ENCODE measurements around the gene NATD1.
"Not testable (repeated sequence)": the region's sequence is repeated elsewhere in the genome, so short reads cannot be mapped to it uniquely, and the experiment has no call there.

NATD1 gene

DNA sequence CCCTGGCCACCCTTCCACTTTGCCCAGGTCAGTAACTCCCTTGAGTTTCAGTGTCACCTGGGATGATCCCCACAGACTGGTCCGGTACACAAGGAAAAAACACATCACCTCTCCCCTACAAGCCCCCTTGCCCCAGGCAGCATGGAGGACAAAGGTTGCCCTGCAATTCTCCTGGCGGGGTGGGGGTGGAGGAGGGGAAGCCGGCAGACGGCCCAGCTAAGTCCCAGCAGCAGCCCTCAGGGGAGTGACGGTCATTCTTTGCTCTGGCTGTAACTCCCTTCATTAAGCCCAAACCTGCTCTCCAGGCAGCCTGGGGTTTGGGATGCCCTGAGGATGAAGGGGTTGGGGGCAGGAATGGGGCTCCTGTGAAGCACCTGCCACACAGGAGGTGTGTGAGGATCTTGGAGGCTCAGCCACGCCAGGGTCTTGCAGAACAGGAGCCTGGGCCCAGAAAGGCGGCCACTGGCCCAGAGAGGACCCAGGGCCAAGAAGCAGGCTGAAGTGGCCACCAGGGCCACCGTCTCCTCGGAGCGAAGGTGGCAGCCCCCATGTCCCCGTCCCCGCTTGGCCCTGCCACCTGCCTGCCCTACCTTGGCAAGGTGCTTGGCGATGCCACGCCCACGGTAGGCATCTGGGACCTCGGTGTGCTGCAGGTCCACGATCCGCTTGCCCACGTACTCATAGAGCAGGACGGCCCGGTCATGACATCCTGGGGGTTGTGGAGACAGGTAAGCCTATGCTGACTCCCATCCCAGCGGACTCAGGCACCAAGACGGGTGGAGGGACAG is 9.5 kb downstream of the NATD1 start:
- no peak for DNase-seq

DNA sequence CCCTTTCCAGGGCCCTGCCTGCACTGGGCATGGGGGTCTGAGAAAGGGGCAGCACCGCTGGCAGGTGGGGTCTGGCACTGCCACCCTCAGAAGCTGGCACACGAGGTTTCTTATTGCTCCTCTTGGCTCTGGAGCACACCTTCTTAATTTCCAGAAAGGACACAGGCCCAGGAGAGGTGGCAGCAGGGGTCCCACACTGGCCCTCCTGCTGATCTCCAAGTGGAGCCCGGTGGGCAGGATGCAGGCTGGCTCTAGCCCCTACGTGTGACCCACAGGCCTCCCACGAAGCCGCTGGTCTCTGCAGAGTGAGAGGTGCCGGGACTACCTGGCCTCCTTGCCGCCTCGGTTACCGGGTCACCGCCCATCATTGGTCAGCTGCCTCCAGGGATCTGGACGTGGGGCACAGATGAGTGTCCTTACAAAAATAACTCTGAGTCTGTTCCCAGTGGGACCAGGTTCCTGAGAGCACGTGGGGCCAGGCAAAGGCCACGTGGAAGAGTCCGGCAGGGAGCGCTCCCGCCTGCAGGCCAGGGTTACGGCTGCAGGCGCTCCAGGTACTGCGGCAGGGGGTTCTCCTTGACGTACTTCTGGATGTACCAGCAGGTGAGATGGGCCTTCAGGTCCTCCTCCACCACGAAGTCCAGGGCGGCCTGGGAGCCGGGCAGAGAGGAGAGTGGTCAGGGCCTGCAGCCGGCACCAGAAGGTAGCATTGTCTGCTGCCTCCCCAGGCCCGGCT is 10.3 kb downstream of the NATD1 start:
- no peak for DNase-seq

DNA sequence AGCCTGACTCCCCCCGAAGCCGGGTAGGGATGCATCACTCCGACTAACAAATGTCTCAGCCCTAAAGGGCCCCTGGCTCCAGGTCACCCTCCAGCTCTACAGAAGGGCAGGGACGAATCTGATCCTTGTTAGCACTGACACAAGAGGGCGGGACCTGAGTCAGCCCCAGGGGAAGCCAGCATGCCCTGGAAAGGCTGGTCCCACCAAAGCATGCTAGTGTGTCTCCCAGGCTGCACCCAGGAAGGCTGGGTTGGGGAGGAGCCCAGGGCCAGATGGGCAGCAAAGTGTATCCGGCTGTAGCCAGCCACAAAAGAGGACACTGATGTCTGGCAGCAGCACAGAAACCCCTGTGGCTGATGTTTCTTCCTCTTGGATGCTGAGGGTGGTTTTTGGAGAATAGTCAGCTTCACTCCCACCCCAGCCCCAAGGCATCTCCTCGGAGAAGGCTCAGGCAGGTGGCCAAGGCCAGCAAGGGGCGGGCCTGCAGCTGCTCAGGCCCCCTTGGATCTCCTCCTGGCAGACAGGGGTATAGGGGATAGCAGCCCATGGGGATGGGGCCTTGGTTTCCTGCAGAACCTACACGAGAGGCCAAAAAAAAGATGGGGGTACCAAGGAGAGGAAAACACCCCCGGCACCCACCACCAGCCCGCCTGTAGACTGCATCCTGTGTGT is 11.0 kb downstream of the NATD1 start:
- DNase-seq, result no peak

DNA sequence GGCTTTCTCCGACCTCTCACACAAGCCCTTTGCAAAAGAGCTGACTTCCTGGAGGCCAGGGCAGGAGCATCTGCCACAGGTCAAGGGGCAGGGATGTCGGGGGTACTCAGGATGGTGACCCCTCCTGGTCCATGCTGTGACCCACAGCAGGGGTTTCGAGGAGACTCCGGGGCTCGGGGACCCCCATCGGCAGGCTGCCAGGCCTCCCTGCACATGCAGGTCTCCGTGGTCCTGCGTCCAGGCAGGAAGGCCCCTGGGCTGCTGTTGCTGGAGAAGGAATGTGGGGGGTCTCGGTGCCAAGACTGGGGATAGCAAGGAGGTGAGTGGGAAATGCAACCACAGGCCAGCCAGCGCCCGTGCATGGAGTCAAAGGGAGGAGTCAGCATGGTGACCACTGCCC is 11.6 kb downstream of the NATD1 start:
- no peak for DNase-seq

DNA sequence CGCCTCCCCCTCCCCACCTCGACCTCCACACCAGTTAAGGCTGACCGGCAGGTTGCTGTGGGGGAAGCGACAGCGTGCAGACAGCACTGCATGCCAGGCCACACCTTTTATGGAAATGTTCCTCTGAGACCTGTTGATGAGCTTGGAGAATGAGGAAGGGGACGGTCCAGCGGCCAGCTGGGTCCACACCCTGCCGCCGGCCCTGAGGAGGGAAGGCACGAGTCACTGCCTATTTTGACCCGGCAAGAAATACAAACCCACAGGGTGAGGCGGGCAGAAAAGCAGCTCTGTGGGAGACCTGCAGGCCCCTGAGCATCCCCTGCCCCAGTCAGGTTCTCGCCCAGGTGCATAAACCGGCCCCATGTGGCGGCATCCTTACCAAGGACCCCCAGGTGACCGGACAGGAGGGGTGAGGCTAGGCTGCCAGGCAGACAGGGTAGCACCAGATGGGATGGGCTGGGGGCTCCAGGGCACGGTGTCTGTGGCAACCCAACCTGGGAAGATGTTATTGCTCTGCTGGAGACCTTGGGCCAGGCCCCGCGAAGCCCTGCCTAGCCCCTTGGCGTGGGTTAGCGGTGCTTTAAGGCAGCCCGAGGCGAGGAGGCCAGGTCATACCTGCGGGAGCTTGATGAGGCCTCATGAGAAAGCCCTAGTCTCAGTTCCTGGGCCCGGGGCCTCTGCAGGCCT is 12.7 kb downstream of the NATD1 start:
- no peak for DNase-seq

DNA sequence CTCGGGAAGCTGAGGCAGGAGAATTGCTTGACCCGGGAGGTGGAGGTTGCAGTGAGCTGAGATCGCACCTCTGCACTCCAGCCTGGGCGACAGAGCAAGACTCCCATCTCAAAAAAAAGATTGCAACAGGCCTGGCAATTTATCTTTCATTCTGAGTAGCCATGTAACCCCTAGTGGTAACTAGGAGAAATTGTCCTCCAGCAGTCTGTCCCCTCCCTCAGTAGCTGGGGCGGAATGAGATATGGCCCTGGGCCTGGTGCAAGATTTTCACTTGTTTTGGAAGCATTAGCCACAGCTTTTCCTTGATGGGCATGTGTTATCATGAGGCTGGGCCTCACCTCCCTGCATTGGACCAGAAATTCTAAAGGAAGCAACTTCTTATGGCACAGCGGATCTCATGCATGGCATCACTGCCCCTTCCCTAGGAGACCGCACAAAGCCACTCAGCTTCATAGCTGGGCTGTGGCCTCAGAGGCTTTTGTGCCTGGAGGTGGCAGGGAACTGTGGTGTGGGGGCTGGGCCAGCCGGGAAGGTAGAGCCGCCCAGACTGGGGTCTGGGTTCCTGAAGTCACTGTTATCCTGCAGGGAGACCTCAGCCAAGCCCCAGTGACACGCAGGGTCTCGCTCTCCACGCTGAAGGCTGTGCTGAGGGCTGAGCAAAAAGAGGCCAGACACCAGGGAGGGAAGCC is 13.4 kb downstream of the NATD1 start:
- no peak for DNase-seq

DNA sequence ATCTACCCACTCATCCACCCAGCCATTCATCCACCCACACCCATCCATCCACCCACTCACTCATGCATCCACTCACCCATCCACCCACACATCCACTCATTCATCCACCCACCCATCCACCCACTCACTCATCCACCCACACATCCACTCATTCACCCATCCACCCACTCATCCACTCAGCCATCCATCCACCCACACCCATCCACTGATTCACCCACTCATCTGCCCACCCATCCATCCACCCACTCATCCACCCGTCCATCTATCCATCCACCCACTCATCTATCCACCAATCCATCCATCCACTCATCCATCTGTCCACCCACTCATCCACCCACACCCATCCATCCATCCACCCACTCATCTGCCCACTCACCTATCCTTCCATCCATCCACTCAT is 17.3 kb downstream of the NATD1 start:
- no peak for DNase-seq

DNA sequence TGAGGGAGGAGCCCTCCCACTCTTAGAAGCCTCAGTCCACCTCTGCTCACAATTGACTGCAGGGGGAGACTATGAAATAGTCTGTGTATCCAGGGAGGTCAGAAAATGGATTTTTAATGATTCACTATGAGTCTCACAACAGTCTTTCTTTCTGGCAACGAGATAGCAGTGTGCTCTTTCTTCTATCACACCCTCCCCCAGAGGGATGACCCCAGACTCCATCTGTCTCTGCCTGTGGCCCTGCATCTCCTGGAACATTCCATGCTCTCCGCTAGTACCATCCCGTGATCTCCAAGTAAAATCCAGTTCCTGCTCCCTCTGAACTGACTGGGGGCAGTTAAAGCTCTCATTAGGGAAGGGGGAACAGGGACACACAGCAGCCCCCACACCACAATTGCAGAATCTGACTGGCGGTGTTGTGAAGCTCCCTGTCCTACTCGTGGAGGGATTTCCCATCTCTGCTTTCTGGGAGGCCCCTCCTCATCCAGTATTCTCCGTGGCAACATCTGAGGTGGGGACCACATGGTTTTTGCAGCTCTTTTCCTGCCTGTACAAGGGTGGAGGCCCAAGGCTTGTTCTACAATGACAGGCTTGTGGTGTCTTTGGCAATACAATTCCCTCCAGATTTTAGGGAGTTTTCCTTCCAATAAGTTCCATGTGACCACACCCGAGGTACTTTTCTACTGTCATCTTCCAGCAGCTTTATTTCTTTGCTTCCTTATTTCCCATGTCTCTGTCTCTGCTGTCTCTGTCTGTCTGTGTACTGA is 19.4 kb downstream of the NATD1 start:
- DNase-seq, result no peak

DNA sequence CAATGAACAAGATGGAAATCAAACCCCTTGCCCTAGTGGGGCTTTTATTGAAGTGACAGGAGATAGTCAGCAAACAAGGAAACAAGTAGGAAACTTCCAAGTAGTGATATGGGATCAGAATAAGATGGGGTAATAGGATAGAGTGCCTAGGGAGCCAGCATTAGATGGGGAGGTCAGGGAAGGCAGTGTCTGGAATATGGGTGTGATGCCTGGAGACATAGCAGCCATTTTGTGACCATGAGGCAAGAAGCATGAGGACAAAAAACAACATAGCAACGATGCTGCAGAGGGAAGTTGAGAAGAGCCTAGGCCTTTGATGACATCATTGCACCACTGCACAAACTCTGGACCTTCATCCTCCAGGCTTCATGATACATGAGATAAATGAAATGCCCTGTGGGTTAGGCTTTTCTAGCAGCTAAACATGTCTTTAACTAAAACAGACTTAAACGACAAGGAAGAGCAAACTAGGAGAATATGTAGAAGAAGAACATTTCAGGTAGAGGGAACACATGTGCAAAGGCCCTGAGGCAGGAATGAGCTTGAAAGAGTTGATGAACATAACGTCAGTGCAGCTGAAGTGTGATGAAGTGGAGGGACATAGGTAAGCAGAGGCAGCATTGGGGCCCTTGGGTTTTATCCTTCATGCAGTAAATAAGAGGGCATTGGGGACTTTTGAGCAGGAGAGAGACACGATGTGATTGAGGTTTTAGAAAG is 21.0 kb downstream of the NATD1 start:
- DNase-seq, result no peak

DNA sequence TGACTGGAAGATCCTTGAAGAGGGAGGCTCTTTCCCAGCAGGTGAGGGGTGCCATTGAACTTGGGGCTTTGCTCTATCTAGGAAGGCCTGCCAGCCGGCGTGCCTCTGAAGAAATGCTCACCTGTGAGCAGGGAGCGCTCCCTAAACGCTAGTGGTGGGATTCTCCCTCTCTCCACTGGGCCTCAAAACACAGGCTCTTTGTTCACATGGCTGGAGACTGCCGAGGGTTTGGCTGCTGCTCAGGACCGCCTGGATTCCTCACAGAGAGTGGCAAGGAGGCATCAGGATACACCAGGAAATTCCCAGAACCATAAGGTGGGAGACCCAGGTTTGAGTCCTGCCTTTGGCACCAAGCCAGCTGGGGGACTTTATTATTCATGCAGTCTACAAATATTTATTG is 21.7 kb downstream of the NATD1 start:
- DNase-seq, result no peak

DNA sequence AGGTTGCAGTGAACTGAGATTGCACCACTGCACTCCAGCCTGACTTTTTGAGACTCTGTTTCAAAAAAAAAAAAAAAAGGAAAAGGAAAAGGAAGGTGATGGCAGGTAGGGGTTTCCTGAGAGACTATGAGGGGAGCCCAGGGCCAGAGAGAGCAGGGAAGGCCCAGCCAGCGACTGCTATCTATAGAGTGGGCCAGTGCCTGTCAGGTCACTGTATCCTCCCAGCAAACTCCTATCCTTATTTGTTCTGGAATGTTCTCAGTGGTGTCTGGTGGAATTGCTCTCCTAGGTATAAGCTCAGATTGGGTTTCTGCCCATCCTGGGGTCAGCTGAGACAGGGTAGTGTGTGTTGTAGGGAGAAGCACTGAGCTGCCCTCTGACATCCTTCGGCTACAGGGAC is 24.4 kb downstream of the NATD1 start:
- DNase-seq, result no peak

DNA sequence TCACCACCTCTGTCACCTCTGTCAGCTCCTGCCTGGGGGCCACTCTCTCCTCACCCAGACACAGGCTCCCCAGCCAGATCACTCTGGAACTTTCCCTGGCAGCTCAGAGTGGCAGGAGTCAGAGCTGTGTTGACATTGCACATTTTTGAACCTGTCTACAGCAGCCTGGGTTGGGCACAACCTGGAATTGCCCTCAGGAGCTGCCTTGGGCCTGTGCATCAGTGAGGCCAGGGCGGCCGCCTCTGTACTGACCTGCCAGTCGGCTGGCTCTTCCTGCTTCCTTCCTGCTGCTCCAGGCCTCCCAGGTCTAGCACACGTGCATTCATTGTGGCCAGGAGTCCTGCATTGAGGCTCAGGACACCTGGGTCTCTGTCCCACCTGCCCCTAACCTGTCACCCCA is 25.1 kb downstream of the NATD1 start:
- no peak for DNase-seq

DNA sequence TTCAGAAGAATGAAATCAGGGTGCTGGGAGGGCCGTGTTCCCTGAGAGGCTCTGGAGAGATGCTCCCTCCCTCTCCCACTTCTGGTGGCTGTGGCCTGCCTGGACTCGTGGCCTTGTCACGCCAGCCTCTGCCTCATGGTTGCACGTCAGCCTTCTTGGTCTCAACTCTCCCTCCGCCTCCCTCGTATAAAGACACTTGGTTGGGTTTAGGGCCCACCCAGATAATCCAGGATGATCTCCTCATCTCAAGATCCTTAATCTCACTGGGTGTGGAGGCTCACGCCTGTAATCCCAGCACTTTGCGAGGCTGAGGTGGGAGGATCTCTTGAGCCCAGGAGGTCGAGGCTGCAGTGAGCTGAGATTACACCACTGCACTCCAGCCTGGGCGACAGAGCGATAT is 25.9 kb downstream of the NATD1 start:
- DNase-seq, result not testable (repeated sequence)

DNA sequence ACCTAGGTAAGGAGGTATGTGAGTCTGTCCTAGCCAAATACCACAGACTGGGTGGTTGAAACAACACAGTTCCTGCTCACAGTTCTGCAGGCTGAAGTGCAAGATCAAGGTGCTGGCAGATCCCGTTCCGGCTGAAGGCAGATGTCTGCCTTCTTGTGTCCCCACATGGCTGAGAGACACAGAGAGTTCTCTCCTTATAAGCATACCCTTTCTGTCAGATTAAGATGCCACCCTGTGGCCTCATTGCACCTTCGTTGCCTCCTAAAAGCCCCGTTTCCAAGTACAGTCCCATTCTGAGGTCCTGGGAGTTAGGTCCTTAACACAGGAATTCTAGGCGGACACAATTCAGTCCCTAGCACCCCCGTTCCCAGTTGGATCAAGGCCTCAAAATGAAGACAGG is 30.1 kb downstream of the NATD1 start:
- no peak for DNase-seq

DNA sequence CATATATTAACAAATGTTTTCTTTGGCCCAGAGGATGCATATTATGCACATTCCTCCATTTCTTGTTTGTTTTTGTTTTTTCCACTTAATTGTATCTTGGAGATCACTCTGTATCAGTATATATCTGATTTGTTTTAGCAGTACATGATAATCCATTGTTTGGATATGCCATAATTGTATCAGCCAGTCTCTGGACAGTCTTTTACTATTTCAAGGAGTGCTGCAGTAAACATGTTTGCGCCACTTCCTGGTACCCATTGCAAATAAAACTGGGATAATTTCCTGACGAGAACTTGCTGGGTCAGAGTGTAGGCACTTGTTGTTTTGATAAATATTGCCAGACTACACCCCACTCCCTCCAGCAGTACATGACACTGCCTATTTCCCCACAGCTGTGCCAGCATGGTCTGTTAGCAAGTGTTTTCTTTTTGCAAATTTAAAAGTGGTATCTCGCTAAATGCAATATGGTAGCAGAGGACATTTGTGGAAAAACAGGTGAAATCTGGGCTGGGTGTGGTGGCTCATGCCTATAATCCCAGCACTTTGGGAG is 34.3 kb downstream of the NATD1 start:
- no peak for DNase-seq

DNA sequence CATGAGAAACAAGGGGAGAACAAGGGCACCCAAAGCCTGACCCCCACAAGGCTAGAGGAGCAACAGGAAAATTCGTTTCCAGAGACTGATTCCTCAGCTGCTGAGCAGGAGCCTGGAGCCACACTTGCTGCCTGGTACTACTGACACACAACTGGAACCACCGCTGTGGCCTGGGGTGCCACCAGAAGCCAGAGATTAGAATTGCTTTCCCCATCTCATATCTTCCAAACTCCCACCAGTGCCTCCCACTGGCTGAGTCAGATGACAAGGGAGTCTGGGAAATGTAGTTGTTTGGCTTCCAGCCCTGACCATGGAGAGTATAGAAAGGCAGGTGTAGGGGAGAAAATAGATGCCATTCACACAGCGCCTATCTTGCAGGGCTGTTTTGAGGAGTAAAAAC is 35.1 kb downstream of the NATD1 start:
- peak; percentile 59 for DNase-seq

DNA sequence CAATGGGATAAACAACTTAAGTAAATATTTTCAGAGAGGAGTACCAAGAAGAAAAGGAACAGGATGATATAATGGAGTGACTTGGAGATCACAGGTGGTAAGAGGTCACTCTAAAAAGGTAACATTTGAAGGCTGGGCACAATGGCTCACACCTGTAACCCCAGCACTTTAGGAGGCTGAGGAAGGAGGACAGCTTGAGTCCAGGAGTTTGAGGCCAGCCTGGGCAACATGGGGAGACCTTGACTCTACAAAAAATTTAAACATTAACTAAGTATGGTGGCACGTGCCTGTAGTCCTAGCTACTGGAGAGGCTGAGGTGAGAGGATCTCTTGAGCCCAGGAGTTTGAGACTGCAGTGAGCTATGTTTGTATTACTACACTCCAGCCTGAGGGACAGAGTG is 35.9 kb downstream of the NATD1 start:
- DNase-seq, result no peak

DNA sequence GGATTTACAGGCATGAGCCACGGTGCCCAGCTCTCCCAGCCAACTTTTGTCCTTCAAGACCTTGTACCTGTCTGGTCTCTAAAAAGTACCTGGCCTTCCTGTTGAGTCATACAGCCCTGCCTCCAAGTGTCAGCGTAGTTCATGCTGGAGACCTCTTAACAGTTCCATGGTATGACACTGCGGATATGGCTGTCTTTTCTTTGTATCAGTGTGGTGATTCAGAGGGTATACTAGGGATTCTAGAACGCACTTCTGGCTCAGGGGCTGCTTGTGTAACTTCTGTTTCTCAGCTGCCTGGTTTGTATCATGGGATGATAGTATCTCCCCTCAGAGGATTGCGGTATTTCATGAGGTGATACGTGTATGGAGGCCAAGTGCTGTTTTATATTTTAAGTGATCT is 37.3 kb downstream of the NATD1 start:
- no peak for DNase-seq

DNA sequence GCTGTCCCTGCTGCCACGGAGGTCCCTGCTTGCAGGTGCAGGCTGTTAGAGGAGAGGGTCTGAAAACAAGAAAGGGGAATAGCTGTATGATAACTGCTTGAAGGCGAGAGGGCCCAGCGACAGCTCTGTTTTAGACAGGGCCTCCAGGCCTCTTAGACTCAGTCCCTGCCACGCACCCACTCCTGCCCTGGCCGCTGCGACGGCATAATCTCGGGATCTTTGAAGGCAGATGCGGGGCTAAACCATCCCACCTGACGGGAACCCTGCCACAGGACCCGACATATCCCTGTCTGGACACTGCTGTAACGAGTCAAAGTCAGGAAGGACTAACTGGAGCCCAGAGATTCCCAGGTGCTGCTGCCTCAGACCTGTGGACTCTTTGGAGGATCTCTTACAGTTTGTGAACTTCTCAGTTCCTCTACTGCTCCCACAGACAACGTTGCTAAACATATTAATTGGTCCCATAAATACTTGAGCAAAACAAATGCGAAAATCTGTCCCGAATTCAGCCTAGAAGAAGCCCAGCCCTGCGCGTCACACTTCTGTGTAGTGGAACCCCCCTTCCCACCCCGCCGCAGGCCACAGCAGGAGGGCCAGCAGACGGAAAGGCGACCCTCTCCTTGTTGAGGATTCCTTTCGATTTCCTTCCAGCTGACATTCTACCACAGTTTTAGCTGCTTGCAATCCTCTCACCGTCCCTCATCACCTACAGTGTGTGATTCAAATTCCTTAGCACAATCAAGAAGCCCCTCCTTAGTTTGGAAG is 38.3 kb downstream of the NATD1 start:
- DNase-seq, result no peak
